BLaER1 treated with 17β-estradiol and CSF1 and Interleukin-3, amounts not matched to agents 10 nM and 100 nM (cell line): ENCODE measurements around the gene TEX13D.
"Not testable (repeated sequence)": the region's sequence is repeated elsewhere in the genome, so short reads cannot be mapped to it uniquely, and the experiment has no call there.

ENCODE experiments used
- H3K27ac ChIP-seq, 11 experiments: shearing (Covaris generic); formaldehyde crosslinking; 2 replicates each; pipeline ENCODE4 v1.8.1; 2022
- H3K27me3 ChIP-seq, 11 experiments: shearing (Covaris generic); formaldehyde crosslinking; 2 replicates each; pipeline ENCODE4 v1.8.1; 2022
- H3K36me3 ChIP-seq, 11 experiments: shearing (Covaris generic); formaldehyde crosslinking; 2 replicates each; pipeline ENCODE4 v1.8.1; 2022
- H3K4me1 ChIP-seq, 10 experiments: shearing (Covaris generic); formaldehyde crosslinking; 2 replicates each; pipeline ENCODE4 v1.8.1; 2022
- H3K4me2 ChIP-seq, 11 experiments: shearing (Covaris generic); formaldehyde crosslinking; 2 replicates each; pipeline ENCODE4 v1.8.1; 2022
- H3K4me3 ChIP-seq, 10 experiments: shearing (Covaris generic); formaldehyde crosslinking; 2 replicates each; pipeline ENCODE4 v1.8.1; 2022
- H3K9ac ChIP-seq, 11 experiments: shearing (Covaris generic); formaldehyde crosslinking; 2 replicates each; pipeline ENCODE4 v1.8.1; 2022
- H3K9me3 ChIP-seq, 11 experiments: shearing (Covaris generic); formaldehyde crosslinking; replicated peaks in 1 of 11; 2 replicates each; pipeline ENCODE4 v1.8.1; 2022
- H4K20me1 ChIP-seq, 11 experiments: shearing (Covaris generic); formaldehyde crosslinking; 2 replicates each; pipeline ENCODE4 v1.8.1; 2022
- Cebpa-rat ChIP-seq, 11 experiments: shearing (Covaris generic); IDR thresholded peaks; 2 replicates each; pipeline ENCODE4 v1.8.1; 2022

Gene TEX13D

DNA sequence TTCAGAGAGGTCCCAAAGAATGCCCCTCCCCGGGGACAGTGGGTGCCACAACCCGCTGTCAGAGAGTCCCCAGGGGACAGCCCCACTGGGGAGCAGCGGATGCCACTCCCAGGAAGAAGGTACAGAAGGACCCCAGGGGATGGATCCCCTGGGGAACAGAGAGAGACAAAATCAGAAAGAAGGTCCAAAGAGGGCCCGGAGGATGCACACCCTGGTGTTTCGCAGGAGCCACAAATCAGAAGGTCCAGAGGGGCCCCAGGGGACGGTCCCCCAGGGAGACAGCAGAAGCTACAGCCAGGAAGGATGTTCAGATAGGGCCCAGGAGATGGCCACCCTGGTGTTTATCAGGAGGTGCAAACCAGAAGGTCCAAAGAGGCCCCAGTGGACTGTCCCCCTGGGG lies 1.4 kb downstream of the TEX13D start:
- H3K9ac ChIP-seq = no peak overlapping the region
- peaks cover 61 to 97% (median 86%) of the 10 kb centered on the region in 11 experiments for H3K27me3 ChIP-seq
- no peaks in the 10 kb centered on the region for H3K4me1 ChIP-seq
- TF ChIP-seq Cebpa-rat (IDR thresholded peaks at IDR 0.05) = no peak
- H3K27ac ChIP-seq = no peak overlapping the region
- H4K20me1 ChIP-seq = peaks cover 0 to 6% (median 0%) of the 10 kb centered on the region in 11 experiments; a peak in 2 of 22 replicates
- H3K4me3 ChIP-seq = no peak overlapping the region
- H3K9me3 ChIP-seq = peaks cover 9 to 19% (median 17%) of the 10 kb centered on the region in 11 experiments; a peak in 19 of 22 replicates
- no peaks in the 10 kb centered on the region for H3K36me3 ChIP-seq
- H3K4me2 ChIP-seq = no peak overlapping the region

- H3K9ac ChIP-seq = not testable (repeated sequence)
- H3K4me2 ChIP-seq = 0 out of 22 replicates have a peak overlapping the region, but pooled peaks of 1 of the 11 experiments have one; percentile 10
Measured at GRCh38 chrX:124334555-124334954, 2.1 kb downstream of the TEX13D start.

DNA sequence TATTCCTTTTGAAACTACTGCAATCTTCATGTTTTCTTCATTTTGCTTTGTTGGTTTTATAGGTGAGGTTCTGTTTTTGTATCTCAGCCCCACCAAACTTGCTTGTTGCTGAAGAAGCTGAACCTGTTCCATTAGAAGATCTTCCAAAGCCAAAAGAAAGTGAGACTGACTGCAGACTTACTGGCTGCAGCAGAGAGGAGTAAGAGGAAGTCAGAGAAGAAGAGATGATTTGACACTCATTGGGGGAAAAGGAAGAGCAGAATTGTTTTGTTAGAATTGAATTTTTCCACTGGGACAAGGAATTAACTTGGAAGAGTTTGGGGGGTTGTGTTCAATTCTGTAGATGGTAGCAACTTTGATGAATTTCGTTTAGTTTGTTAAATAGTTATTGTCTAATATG lies 3.1 kb downstream of the TEX13D start:
- no peak overlapping the region for H3K4me3 ChIP-seq
- H3K36me3 ChIP-seq = no peaks in the 10 kb centered on the region
- no peak overlapping the region for H3K4me2 ChIP-seq
- no peak overlapping the region for H3K9ac ChIP-seq
- H3K27me3 ChIP-seq = peaks cover 58 to 97% (median 86%) of the 10 kb centered on the region in 11 experiments
- peaks cover 9 to 19% (median 17%) of the 10 kb centered on the region in 11 experiments; a peak in 19 of 22 replicates for H3K9me3 ChIP-seq
- no peak for TF ChIP-seq Cebpa-rat (IDR thresholded peaks at IDR 0.05)
- peaks cover 0 to 6% (median 0%) of the 10 kb centered on the region in 11 experiments; a peak in 2 of 22 replicates for H4K20me1 ChIP-seq
- H3K27ac ChIP-seq = no peak overlapping the region
- H3K4me1 ChIP-seq = no peaks in the 10 kb centered on the region

More at GRCh38 chrX:124334555-124334954, 2.1 kb downstream of the TEX13D start:
- H3K27ac ChIP-seq, H4K20me1 ChIP-seq, H3K4me3 ChIP-seq, H3K36me3 ChIP-seq, H3K4me1 ChIP-seq: not testable (repeated sequence)
- Histone ChIP-seq H3K9me3 (peaks cover 9 to 19% (median 17%) of the 10 kb centered on the region in 11 experiments; a peak in 19 of 22 replicates), H3K27me3 (peaks cover 62 to 97% (median 86%) of the 10 kb centered on the region in 11 experiments)

DNA sequence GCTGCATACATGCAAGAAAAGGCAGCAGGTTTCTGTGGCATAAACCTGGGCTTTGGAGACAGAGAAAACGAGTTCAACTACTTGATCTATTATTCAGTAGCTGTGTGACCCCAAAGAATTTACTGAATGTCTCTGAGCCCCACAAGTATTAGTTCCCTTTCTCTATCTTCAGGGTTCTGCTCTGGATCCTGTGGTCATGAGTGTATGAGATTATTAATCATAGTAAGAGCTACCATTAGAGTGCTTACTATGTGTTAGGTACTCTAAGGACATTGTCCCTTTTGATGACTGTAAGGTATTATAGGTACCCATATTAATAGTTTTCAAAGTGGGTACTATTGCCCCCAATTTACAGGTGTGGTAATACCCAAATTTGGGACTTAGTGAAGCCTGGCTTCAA lies 5.5 kb downstream of the TEX13D start:
- Histone ChIP-seq H3K9me3 (peaks cover 2 to 11% (median 10%) of the 10 kb centered on the region in 11 experiments; a peak in 19 of 22 replicates), H3K27ac (no peak overlapping the region)

DNA sequence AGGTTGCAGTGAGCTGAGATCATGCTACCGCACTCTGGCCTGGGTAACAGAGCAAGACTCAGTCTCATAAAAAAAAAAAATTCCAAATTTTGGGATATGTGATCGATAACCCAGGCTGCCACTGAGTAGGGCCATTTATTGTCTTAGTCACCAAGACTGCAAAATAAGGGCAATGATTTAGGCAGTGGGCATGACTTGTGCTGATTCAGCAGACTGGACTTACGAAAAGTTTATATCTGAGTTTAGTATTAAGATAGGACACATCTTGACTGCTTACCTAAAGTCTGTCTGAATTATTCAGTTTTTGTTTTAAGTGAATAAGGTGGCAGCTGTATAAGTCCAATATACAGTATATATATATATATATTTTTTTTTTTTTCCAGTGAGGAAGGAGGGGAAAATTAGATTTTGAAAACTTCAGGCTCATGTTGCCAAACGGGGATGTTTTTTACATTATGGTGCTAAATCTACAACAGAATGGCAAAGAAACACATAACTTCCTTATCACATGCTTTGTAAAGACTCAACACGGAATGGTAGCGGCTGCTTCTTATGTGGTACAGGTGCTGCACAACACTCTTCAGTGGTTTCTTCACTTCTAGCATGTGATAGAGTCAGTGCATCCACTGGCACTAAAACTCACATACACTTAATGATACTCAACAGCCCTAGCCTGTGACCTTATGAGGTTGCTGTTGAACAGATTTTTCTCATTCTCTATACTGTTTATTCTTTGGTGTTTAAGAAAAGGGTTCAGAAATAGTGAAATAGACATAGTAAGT lies 6.5 kb downstream of the TEX13D start:
- Histone ChIP-seq H4K20me1 (peaks cover 0 to 6% (median 0%) of the 10 kb centered on the region in 11 experiments; a peak in 2 of 22 replicates), H3K36me3 (no peaks in the 10 kb centered on the region), H3K4me1 (no peaks in the 10 kb centered on the region), H3K4me3 (no peak overlapping the region), H3K9ac (no peak overlapping the region), H3K4me2 (no peak overlapping the region), H3K9me3 (peaks cover 0 to 1% (median 0%) of the 10 kb centered on the region in 11 experiments; a peak in 7 of 22 replicates), H3K27me3 (peaks cover 72 to 97% (median 92%) of the 10 kb centered on the region in 11 experiments), H3K27ac (no peak overlapping the region)
- TF ChIP-seq Cebpa-rat (IDR thresholded peaks at IDR 0.05) = no peak

More for the DNA sequence above, 5.5 kb downstream of the TEX13D start:
- Histone ChIP-seq H3K4me1 (no peaks in the 10 kb centered on the region), H3K4me3 (no peak overlapping the region), H3K9ac (no peak overlapping the region), H4K20me1 (peaks cover 0 to 6% (median 0%) of the 10 kb centered on the region in 11 experiments; a peak in 2 of 22 replicates), H3K36me3 (no peaks in the 10 kb centered on the region), H3K27me3 (peaks cover 71 to 97% (median 90%) of the 10 kb centered on the region in 11 experiments), H3K4me2 (no peak overlapping the region)
- TF ChIP-seq Cebpa-rat (IDR thresholded peaks at IDR 0.05) = no peak

DNA sequence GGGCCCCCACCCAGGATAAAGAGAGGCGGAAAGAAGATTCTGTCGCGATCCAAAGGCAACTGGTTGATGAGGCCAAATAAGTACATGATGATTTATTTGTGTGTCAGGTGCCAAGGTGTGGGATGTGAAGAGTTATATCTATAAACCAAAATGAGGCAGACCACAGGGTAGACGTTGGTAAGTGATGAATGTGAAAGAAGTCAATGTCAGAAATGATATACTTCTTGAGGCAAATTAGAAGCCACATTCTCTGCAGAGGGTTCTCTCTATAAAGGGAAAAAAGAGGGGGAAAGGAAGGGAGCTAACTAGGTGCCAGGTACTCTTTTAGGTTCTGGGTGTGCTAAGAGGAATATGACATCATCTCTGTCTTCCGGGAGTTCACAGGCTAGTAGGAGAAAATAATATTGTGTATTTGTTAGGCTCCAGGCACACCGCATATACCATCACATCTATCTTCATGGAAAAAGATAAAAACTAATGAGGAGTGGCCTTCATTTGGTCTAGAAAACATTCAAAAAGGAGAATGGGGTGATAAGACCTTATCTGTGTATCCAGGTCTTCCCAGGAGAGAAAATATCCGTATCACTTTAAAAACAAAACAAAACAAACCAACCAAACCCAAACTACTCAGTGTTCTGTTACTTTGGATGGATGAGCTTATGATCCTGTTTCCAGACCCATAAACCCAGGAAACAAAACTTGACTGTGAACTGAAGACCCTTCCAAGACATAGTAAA lies 9.1 kb downstream of the TEX13D start:
- H3K9me3 ChIP-seq = no peaks in the 10 kb centered on the region
- no peak overlapping the region for H3K27ac ChIP-seq
- peaks cover 74 to 100% (median 98%) of the 10 kb centered on the region in 11 experiments for H3K27me3 ChIP-seq
- no peak overlapping the region for H3K4me3 ChIP-seq
- no peaks in the 10 kb centered on the region for H3K36me3 ChIP-seq
- H4K20me1 ChIP-seq = peaks cover 0 to under 1% (median 0%) of the 10 kb centered on the region in 11 experiments; a peak in 2 of 22 replicates
- H3K4me1 ChIP-seq = peaks cover 0 to 4% (median 0%) of the 10 kb centered on the region in 10 experiments; a peak in 1 of 20 replicates
- no peak overlapping the region for H3K4me2 ChIP-seq
- H3K9ac ChIP-seq = no peak overlapping the region
- TF ChIP-seq Cebpa-rat (IDR thresholded peaks at IDR 0.05) = no peak

DNA sequence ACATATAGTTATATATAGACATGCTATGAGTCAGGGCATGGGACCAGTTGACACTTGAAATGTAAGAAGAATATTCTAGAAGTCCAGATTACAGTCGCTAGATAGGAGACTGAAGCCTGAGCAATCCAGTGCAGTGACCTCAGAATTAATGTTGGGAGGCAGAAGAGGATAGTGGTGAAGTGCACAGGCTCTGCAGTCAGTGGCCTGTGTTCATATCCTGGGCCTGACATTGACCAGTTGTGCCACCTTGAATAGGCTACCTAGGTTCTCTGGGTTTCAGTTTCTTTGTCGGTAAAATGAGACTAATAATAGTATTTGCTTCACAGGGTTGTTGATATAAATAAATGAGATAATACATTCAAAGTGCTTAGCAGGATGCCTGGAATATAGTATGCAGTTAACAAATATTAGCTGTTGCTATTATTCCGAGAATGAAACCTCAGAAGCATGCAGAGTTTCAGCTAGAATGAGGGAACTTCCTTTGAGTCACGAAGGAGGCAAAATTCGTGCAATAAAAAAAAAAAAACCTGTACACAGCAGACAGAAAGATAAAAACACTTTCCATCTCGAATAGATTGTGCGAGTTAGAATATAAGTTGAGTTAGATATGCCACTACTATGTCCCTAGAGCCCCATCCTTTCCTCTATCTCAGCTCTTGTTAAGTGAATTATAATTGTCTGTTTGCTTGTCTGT lies 9.9 kb downstream of the TEX13D start:
- Histone ChIP-seq H3K4me3 (no peak overlapping the region), H3K36me3 (no peaks in the 10 kb centered on the region), H4K20me1 (peaks cover 0 to 3% (median 0%) of the 10 kb centered on the region in 11 experiments; a peak in 3 of 22 replicates), H3K27me3 (peaks cover 73 to 100% (median 98%) of the 10 kb centered on the region in 11 experiments), H3K4me2 (no peak overlapping the region), H3K4me1 (peaks cover 0 to 4% (median 0%) of the 10 kb centered on the region in 10 experiments; a peak in 1 of 20 replicates), H3K27ac (no peak overlapping the region), H3K9ac (no peak overlapping the region), H3K9me3 (no peaks in the 10 kb centered on the region)
- no peak for TF ChIP-seq Cebpa-rat (IDR thresholded peaks at IDR 0.05)

DNA sequence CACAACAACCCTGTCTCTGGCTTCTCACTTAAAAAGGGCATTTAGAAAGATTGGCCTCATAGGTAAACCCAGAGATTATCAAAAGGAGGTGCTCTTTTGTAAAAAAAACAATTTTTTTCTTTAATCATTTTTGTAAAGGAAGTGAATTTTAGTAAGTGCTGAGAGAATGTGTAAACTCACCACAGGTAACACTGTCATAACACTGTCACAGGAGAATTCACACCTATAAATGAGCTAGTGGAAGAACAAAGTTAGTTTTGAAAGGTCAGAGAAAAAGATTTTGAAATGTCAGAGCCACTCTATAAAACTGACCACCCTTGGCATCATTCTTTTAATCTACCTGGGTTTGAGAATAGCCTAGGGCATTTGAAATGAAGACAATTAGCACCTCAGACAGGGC lies 10.6 kb downstream of the TEX13D start:
- no peaks in the 10 kb centered on the region for H3K9me3 ChIP-seq
- H3K27ac ChIP-seq = no peak overlapping the region
- H3K4me1 ChIP-seq = peaks cover 0 to 4% (median 0%) of the 10 kb centered on the region in 10 experiments; a peak in 1 of 20 replicates
- no peak for TF ChIP-seq Cebpa-rat (IDR thresholded peaks at IDR 0.05)
- H3K36me3 ChIP-seq = no peaks in the 10 kb centered on the region
- H3K4me3 ChIP-seq = no peak overlapping the region
- no peak overlapping the region for H3K4me2 ChIP-seq
- no peak overlapping the region for H3K9ac ChIP-seq
- peaks cover 0 to 3% (median 0%) of the 10 kb centered on the region in 11 experiments; a peak in 3 of 22 replicates for H4K20me1 ChIP-seq
- H3K27me3 ChIP-seq = peaks cover 72 to 100% (median 98%) of the 10 kb centered on the region in 11 experiments
